SKM-1 (cell line): ENCODE measurements around the gene NPHP3.
A peak's percentile ranks its signal among the peaks of the same experiment; 100 is the strongest.
"Not testable (repeated sequence)": the region's sequence is repeated elsewhere in the genome, so short reads cannot be mapped to it uniquely, and the experiment has no call there.

ENCODE experiments used
- DNase-seq: peaks from one replicate; lab custom pipeline; 2025; ENCODE audit not compliant: unreplicated experiment; lab: John Stamatoyannopoulos, UW

The NPHP3 gene

GRCh38 chr3:132650153-132650552, 72.1 kb downstream of the NPHP3 start:
- DNase-seq, result no peak

GRCh38 chr3:132645058-132645457, 77.2 kb downstream of the NPHP3 start:
- DNase-seq, result no peak

- no peak for DNase-seq
Observed at GRCh38 chr3:132643366-132643765, 78.8 kb downstream of the NPHP3 start.

- no peak for DNase-seq
Observed at GRCh38 chr3:132642539-132642847, 79.7 kb downstream of the NPHP3 start.

GRCh38 chr3:132641837-132642538, 80.2 kb downstream of the NPHP3 start:
- DNase-seq, result peak; percentile 70

- DNase-seq, result not testable (repeated sequence)
Observed at GRCh38 chr3:132641427-132641826, 80.8 kb downstream of the NPHP3 start.

- no peak for DNase-seq
Observed at GRCh38 chr3:132638706-132639105, 83.5 kb downstream of the NPHP3 start.

GRCh38 chr3:132637590-132637989, 84.6 kb downstream of the NPHP3 start:
- no peak for DNase-seq

GRCh38 chr3:132635052-132635451, 87.2 kb downstream of the NPHP3 start:
- no peak for DNase-seq
